A673 (cell line): Measurements from ENCODE around the gene NELL1. TPM values are rescaled to one million over a fixed set of nuclear protein-coding genes. Genes with fewer than 3 reads are reported as not detected.

Experiments
- BruUV-seq: library from RNA; stranded (reverse); fragments of 400-500 nt; replicated peaks from 2 replicates; lab custom pipeline; 2021; lab: Mats Ljungman, UMichigan
- CTCF ChIA-PET: fragments of 300-600 bp; sonication (Branson Sonifier 250); formaldehyde crosslinking; loops from one replicate; lab custom pipeline; 2022; ENCODE audit warnings: antibody characterized with exemption; lab: Charles Lee
- POLR2A ChIA-PET: fragments of 300-600 bp; sonication (Branson Sonifier 250); formaldehyde crosslinking; loops from one replicate; lab custom pipeline; 2022; ENCODE audit warnings: antibody characterized with exemption; ENCODE audit not compliant: low non-redundant PET; lab: Charles Lee
- DNase-seq: peaks from one replicate; pipeline ENCODE4 v3.0.0-alpha.2; 2015; ENCODE audit warnings: low spot score
- H3K27ac ChIP-seq: fragments of 200-600 bp; sonication (generic); 2 replicates; pipeline ENCODE4 v1.5.1; 2016; ENCODE audit warnings: mixed run types, low read depth, mild to moderate bottlenecking, mixed read lengths, antibody characterized with exemption, low read length; ENCODE audit not compliant: poor library complexity, severe bottlenecking
- H3K27me3 ChIP-seq: fragments of 200-600 bp; sonication (generic); replicated peaks from 2 replicates; pipeline ENCODE4 v1.6.1; 2017; ENCODE audit warnings: mixed run types, low read depth, mild to moderate bottlenecking, mixed read lengths, antibody characterized with exemption, low read length; ENCODE audit not compliant: insufficient read depth, poor library complexity
- H3K36me3 ChIP-seq: fragments of 200-600 bp; sonication (generic); 2 replicates; pipeline ENCODE4 v1.6.1; 2016; ENCODE audit warnings: mixed run types, mild to moderate bottlenecking, mixed read lengths, antibody characterized with exemption, low read length; ENCODE audit not compliant: insufficient read depth, poor library complexity, severe bottlenecking
- H3K4me1 ChIP-seq: fragments of 200-600 bp; sonication (generic); 2 replicates; pipeline ENCODE4 v1.6.1; 2017; ENCODE audit warnings: mixed run types, mild to moderate bottlenecking, mixed read lengths, antibody characterized with exemption, low read length; ENCODE audit not compliant: insufficient read depth, poor library complexity, severe bottlenecking
- H3K4me3 ChIP-seq: fragments of 200-600 bp; sonication (generic); 2 replicates; pipeline ENCODE4 v1.5.1; 2016; ENCODE audit warnings: low read depth, mixed run types, mild to moderate bottlenecking, mixed read lengths, low read length; ENCODE audit not compliant: poor library complexity, severe bottlenecking
- H3K9me3 ChIP-seq: fragments of 200-600 bp; sonication (generic); 2 replicates; pipeline ENCODE4 v1.6.1; 2016; ENCODE audit warnings: mixed run types, low read depth, mild to moderate bottlenecking, mixed read lengths, antibody characterized with exemption, low read length; ENCODE audit not compliant: poor library complexity, severe bottlenecking
- CTCF ChIP-seq: fragments of 300-800, 200-600 bp; sonication (generic); conservative IDR thresholded peaks from 2 replicates; pipeline ENCODE4 v1.5.1; 2017; ENCODE audit warnings: low read depth, mild to moderate bottlenecking, antibody characterized with exemption, low read length, moderate library complexity, mixed read lengths
- EZH2 ChIP-seq: fragments of 200-600 bp; sonication (generic); IDR thresholded peaks from 2 replicates; pipeline ENCODE4 v1.6.1; 2017; ENCODE audit warnings: borderline replicate concordance, low read depth, mild to moderate bottlenecking, mixed read lengths, antibody characterized with exemption, low read length; ENCODE audit not compliant: poor library complexity, severe bottlenecking
- intact Hi-C: fragments of 100-400 bp; cut with micrococcal nuclease; formaldehyde crosslinking; loops from one replicate; pipeline ENCODE4 v1.10.0; 2022; ENCODE audit not compliant: unreplicated experiment
- total RNA-seq: library from RNA; stranded (reverse); gene quantifications from 2 replicates; pipeline ENCODE4 v1.2.3, GENCODE V29; 2021

Gene NELL1
- total RNA-seq, 1 experiment from 2014 or later: 0.32 TPM

- H3K4me1 ChIP-seq: no peaks in the 10 kb centered on the region
- no peak overlapping the region for H3K4me3 ChIP-seq
- BruUV-seq: no TSS peak
- H3K27me3 ChIP-seq: no peaks in the 10 kb centered on the region
- POLR2A ChIA-PET: no interaction called here
- CTCF ChIA-PET: no interaction called here
- no peak overlapping the region for H3K27ac ChIP-seq
- no peak for DNase-seq
- intact Hi-C loops: no loop called here
- no peaks in the 10 kb centered on the region for H3K36me3 ChIP-seq
- TF ChIP-seq EZH2 (no peak), CTCF (no peak)
- H3K9me3 ChIP-seq: no peaks in the 10 kb centered on the region
Observed at GRCh38 chr11:20795005-20795404, 125.6 kb downstream of the NELL1 start.

GRCh38 chr11:20808328-20808727 lies 138.9 kb downstream of the NELL1 start:
- BruUV-seq: no TSS peak
- CTCF ChIA-PET: no interaction called here
- Histone ChIP-seq H3K9me3 (no peaks in the 10 kb centered on the region), H3K27me3 (no peaks in the 10 kb centered on the region), H3K36me3 (no peaks in the 10 kb centered on the region), H3K27ac (no peak overlapping the region), H3K4me3 (no peak overlapping the region), H3K4me1 (no peaks in the 10 kb centered on the region)
- intact Hi-C loops: no loop called here
- POLR2A ChIA-PET: no interaction called here
- no peak for TF ChIP-seq CTCF
- TF ChIP-seq EZH2: no peak
- no peak for DNase-seq

DNA sequence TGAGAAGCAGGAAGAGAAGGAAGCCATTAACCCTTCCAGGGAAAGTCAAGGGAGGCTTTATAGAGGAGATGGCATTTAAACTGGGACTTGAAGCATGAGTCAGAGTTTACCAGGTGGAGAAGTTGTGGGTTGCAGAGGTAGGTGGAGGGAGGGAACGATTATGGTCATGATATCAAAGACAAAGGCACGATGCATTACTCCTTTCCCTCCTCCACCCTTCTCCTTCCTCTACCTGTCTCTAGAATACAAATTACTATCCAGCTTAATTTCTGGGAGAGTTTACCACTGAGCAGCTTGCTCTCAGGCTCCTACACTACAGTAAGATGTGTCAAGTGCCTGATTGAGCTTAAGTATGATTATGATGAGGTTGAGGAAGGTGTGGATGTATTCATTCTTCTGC lies 151.7 kb downstream of the NELL1 start:
- Histone ChIP-seq H3K27me3 (no peaks in the 10 kb centered on the region), H3K4me3 (no peak overlapping the region), H3K27ac (no peak overlapping the region), H3K36me3 (no peaks in the 10 kb centered on the region), H3K9me3 (no peaks in the 10 kb centered on the region), H3K4me1 (no peaks in the 10 kb centered on the region)
- POLR2A ChIA-PET: no interaction called here
- TF ChIP-seq EZH2 (no peak), CTCF (no peak)
- no TSS peak for BruUV-seq
- DNase-seq: no peak
- CTCF ChIA-PET: no interaction called here
- intact Hi-C loops: no loop called here
